PFSK-1 (cell line): ENCODE measurements around the gene LUM. TPM values are rescaled to one million over a fixed set of nuclear protein-coding genes. Genes with fewer than 3 reads are reported as not detected.

Experiments used
- FOXP2 ChIP-seq: optimal IDR thresholded peaks from 2 replicates; pipeline ENCODE3; 2011; ENCODE audit warnings: borderline replicate concordance, control low read depth, inconsistent platforms; ENCODE audit not compliant: insufficient read depth; ENCODE audit errors: extremely low read length, extremely low read depth
- POLR2AphosphoS5 ChIP-seq: IDR thresholded peaks from 2 replicates; pipeline ENCODE4 v1.6.1; 2012; ENCODE audit warnings: low read depth, mild to moderate bottlenecking, control low read depth, low read length, moderate library complexity
- SIN3A ChIP-seq: IDR thresholded peaks from 2 replicates; pipeline ENCODE4 v1.6.1; 2012; ENCODE audit warnings: mild to moderate bottlenecking, low read length, moderate library complexity, borderline replicate concordance; ENCODE audit not compliant: insufficient read depth
- TAF1 ChIP-seq: IDR thresholded peaks from 2 replicates; pipeline ENCODE4 v1.6.1; 2012; ENCODE audit warnings: low read length, control low read depth, borderline replicate concordance; ENCODE audit not compliant: insufficient read depth
- polyA plus RNA-seq: library from polyadenylated mRNA; unstranded; fragments of >200 nt; gene quantifications from one replicate; pipeline ENCODE4 v1.2.1, GENCODE V29; 2012; ENCODE audit warnings: low read depth, missing spikeins; ENCODE audit not compliant: insufficient read length
- TF ChIP-seq, protein P1 (sequence below), 2 experiments: IDR thresholded peaks; 2 replicates each; pipeline versions ENCODE4 v1.6.1 to v1.8.0; 2011 to 2012; ENCODE audit warnings: low read depth in 2 of 2, low read length in 2 of 2, control low read depth in 1 of 2, inconsistent platforms in 1 of 2, mild to moderate bottlenecking in 1 of 2, moderate library complexity in 1 of 2; ENCODE audit not compliant: insufficient read depth in 1 of 2

LUM gene, protein sequence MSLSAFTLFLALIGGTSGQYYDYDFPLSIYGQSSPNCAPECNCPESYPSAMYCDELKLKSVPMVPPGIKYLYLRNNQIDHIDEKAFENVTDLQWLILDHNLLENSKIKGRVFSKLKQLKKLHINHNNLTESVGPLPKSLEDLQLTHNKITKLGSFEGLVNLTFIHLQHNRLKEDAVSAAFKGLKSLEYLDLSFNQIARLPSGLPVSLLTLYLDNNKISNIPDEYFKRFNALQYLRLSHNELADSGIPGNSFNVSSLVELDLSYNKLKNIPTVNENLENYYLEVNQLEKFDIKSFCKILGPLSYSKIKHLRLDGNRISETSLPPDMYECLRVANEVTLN
- polyA plus RNA-seq = 6.2 TPM

- no peak for TF ChIP-seq TAF1
- TF ChIP-seq, protein P1, sequence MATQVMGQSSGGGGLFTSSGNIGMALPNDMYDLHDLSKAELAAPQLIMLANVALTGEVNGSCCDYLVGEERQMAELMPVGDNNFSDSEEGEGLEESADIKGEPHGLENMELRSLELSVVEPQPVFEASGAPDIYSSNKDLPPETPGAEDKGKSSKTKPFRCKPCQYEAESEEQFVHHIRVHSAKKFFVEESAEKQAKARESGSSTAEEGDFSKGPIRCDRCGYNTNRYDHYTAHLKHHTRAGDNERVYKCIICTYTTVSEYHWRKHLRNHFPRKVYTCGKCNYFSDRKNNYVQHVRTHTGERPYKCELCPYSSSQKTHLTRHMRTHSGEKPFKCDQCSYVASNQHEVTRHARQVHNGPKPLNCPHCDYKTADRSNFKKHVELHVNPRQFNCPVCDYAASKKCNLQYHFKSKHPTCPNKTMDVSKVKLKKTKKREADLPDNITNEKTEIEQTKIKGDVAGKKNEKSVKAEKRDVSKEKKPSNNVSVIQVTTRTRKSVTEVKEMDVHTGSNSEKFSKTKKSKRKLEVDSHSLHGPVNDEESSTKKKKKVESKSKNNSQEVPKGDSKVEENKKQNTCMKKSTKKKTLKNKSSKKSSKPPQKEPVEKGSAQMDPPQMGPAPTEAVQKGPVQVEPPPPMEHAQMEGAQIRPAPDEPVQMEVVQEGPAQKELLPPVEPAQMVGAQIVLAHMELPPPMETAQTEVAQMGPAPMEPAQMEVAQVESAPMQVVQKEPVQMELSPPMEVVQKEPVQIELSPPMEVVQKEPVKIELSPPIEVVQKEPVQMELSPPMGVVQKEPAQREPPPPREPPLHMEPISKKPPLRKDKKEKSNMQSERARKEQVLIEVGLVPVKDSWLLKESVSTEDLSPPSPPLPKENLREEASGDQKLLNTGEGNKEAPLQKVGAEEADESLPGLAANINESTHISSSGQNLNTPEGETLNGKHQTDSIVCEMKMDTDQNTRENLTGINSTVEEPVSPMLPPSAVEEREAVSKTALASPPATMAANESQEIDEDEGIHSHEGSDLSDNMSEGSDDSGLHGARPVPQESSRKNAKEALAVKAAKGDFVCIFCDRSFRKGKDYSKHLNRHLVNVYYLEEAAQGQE (IDR thresholded peaks at IDR 0.05; ENCODE audit: insufficient read depth in 1 of 2, low read depth in 2 of 2, low read length in 2 of 2) = no peak
- TF ChIP-seq POLR2AphosphoS5 = no peak
- no peak for TF ChIP-seq FOXP2
- TF ChIP-seq SIN3A = no peak
Observed at GRCh38 chr12:91111366-91112325, at the start of gene LUM. Gene LUM (minus strand): TSS chr12:91111494. CDS start chr12:91108979, 2,515 bp downstream.

- TF ChIP-seq SIN3A (no peak), TAF1 (no peak), POLR2AphosphoS5 (no peak), FOXP2 (no peak)
- TF ChIP-seq, protein P1 (IDR thresholded peaks at IDR 0.05; ENCODE audit: insufficient read depth in 1 of 2, low read depth in 2 of 2, low read length in 2 of 2) = no peak
Observed at GRCh38 chr12:91161009-91161408, 49.7 kb upstream of the LUM start.

- TF ChIP-seq POLR2AphosphoS5 = no peak
- TF ChIP-seq, protein P1 (IDR thresholded peaks at IDR 0.05; ENCODE audit: insufficient read depth in 1 of 2, low read depth in 2 of 2, low read length in 2 of 2) = no peak
- no peak for TF ChIP-seq SIN3A
- TF ChIP-seq FOXP2 = no peak
- no peak for TF ChIP-seq TAF1
Observed at GRCh38 chr12:91155990-91156389, 44.7 kb upstream of the LUM start.

DNA sequence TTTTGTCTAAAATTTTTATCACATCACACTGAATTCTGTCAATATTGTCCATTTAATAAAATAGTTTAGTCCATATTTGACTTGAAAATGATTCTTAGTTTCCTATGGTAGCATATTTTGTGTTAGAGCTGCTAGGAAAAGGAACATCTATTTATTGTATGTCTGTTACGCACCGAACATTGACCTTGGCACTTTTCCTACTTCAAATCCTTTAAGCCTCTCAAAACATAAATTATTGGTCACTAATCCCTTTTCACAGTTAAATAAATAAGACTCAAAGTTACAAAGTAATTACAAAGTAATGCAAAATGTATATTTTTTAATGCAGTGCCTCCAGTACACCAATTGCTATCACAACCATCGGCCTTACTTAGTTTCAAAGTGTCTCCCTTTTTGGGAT lies 42.8 kb upstream of the LUM start:
- TF ChIP-seq, protein P1 (IDR thresholded peaks at IDR 0.05; ENCODE audit: insufficient read depth in 1 of 2, low read depth in 2 of 2, low read length in 2 of 2) = no peak
- no peak for TF ChIP-seq FOXP2
- TF ChIP-seq TAF1 = no peak
- TF ChIP-seq SIN3A = no peak
- no peak for TF ChIP-seq POLR2AphosphoS5
